HS-5 (cell line): ENCODE measurements around the gene MYMK.

Experiments
- DNase-seq: peaks from one replicate; pipeline ENCODE4 v3.0.0-alpha.2; 2012; ENCODE audit warnings: low read depth

The MYMK gene

GRCh38 chr9:133468374-133468773 lies 56.4 kb downstream of the MYMK start:
- DNase-seq, result no peak

- DNase-seq, result no peak
These were observed 57.7 kb downstream of the MYMK start for GRCh38 chr9:133467101-133467500.

GRCh38 chr9:133465984-133466383 lies 58.8 kb downstream of the MYMK start:
- no peak for DNase-seq

GRCh38 chr9:133464638-133465037 lies 60.1 kb downstream of the MYMK start:
- no peak for DNase-seq
